Fibroblast of mammary gland (primary cell): Measurements from ENCODE around the gene HCLS1.

Experiments used
- DNase-seq: peaks from one replicate; pipeline ENCODE4 v3.0.0-alpha.2; 2010; ENCODE audit warnings: low read depth
- H3K4me3 ChIP-seq: 2 replicates; pipeline ENCODE4 v1.5.1; 2011; ENCODE audit warnings: low read depth, mild to moderate bottlenecking, low read length, moderate library complexity; ENCODE audit not compliant: control insufficient read depth
- CTCF ChIP-seq: conservative IDR thresholded peaks from 2 replicates; pipeline ENCODE4 v1.5.1; 2011; ENCODE audit warnings: low read depth, low read length, inconsistent platforms; ENCODE audit not compliant: control insufficient read depth, insufficient read depth

HCLS1 gene

DNA sequence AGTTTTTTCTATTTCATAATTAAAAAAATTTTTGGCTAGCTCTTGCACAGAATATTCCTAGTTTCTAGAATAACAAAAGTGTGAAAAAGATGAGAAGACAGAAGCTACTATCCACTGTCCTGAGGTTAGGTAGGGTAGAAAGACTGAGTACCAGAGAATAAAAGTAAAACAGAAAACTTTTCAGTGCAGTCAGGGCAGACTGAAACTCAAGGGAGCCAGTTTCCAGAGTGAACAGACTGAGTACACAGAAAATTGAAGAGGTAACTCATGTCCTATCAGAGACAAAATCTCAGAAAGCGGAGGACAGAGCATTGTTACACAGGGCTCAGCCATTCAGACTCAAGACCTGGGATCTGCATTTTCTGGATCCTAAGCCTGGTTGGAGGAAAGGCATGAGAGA, 76.3 kb downstream of the HCLS1 start:
- no peak for TF ChIP-seq CTCF
- no peak overlapping the region for H3K4me3 ChIP-seq
- no peak for DNase-seq

- DNase-seq, result no peak
- TF ChIP-seq CTCF, result no peak
- H3K4me3 ChIP-seq, result no peak overlapping the region
These were observed 79.0 kb downstream of the HCLS1 start for GRCh38 chr3:121581691-121582090.
